ENCODE data around the gene TACR2. TPM values are rescaled to one million over a fixed set of nuclear protein-coding genes. Genes with fewer than 3 reads are reported as not detected.

The TACR2 gene
- total RNA-seq (2012; rRNA removed) = 0.44 TPM in 1 of 2 replicates, not detected in the other

GRCh38 chr10:69416695-69417094 lies at the start of gene TACR2:
TACR2 (minus strand) TSS chr10:69416918; CDS start chr10:69416323, 595 bp downstream.
- Histone ChIP-seq H3K4me1 (ENCODE audit: control insufficient read depth, insufficient read depth, low read length) (peaks cover 2% of the 10 kb centered on the region), H3K4me2 (ENCODE audit: low read length) (no peak within 1 kb of the TSS), H3K9ac (ENCODE audit: low read depth, low read length) (no peak within 1 kb of the TSS), H3K36me3 (ENCODE audit: insufficient read depth, low read length) (no peaks in the 10 kb centered on the region), H3K4me3 (ENCODE audit: low read length) (no peak within 1 kb of the TSS), H3K27me3 (ENCODE audit: control insufficient read depth, insufficient read depth, low read length) (peaks cover 27% of the 10 kb centered on the region), H3K9me3 (replicated peaks; ENCODE audit: low read length) (no peaks in the 10 kb centered on the region)

GRCh38 chr10:69466158-69466490 lies 49.4 kb upstream of the TACR2 start:
- H3K4me3 ChIP-seq (ENCODE audit: low read length) = no peak overlapping the region
- peaks cover 20% of the 10 kb centered on the region for H3K4me1 ChIP-seq (ENCODE audit: control insufficient read depth, insufficient read depth, low read length)
- H3K27me3 ChIP-seq (ENCODE audit: control insufficient read depth, insufficient read depth, low read length) = no peaks in the 10 kb centered on the region
- H3K4me2 ChIP-seq (ENCODE audit: low read length) = no peak overlapping the region
- H3K9ac ChIP-seq (ENCODE audit: low read depth, low read length) = no peak overlapping the region
- no peaks in the 10 kb centered on the region for H3K9me3 ChIP-seq (replicated peaks; ENCODE audit: low read length)
- H3K36me3 ChIP-seq (ENCODE audit: insufficient read depth, low read length) = no peaks in the 10 kb centered on the region

GRCh38 chr10:69465457-69466157 lies 48.9 kb upstream of the TACR2 start:
- H3K9me3 ChIP-seq (replicated peaks; ENCODE audit: low read length) = no peaks in the 10 kb centered on the region
- no peak overlapping the region for H3K9ac ChIP-seq (ENCODE audit: low read depth, low read length)
- H3K36me3 ChIP-seq (ENCODE audit: insufficient read depth, low read length) = no peaks in the 10 kb centered on the region
- no peak overlapping the region for H3K4me3 ChIP-seq (ENCODE audit: low read length)
- H3K27me3 ChIP-seq (ENCODE audit: control insufficient read depth, insufficient read depth, low read length) = no peaks in the 10 kb centered on the region
- peaks cover 20% of the 10 kb centered on the region for H3K4me1 ChIP-seq (ENCODE audit: control insufficient read depth, insufficient read depth, low read length)
- no peak overlapping the region for H3K4me2 ChIP-seq (ENCODE audit: low read length)

- H3K4me1 ChIP-seq (ENCODE audit: control insufficient read depth, insufficient read depth, low read length) = peaks cover 20% of the 10 kb centered on the region
- H3K9me3 ChIP-seq (replicated peaks; ENCODE audit: low read length) = no peaks in the 10 kb centered on the region
- no peak overlapping the region for H3K9ac ChIP-seq (ENCODE audit: low read depth, low read length)
- H3K4me2 ChIP-seq (ENCODE audit: low read length) = no peak overlapping the region
- H3K36me3 ChIP-seq (ENCODE audit: insufficient read depth, low read length) = no peaks in the 10 kb centered on the region
- H3K4me3 ChIP-seq (ENCODE audit: low read length) = no peak overlapping the region
- H3K27me3 ChIP-seq (ENCODE audit: control insufficient read depth, insufficient read depth, low read length) = no peaks in the 10 kb centered on the region
Measured at GRCh38 chr10:69464801-69465401, 48.2 kb upstream of the TACR2 start.

DNA sequence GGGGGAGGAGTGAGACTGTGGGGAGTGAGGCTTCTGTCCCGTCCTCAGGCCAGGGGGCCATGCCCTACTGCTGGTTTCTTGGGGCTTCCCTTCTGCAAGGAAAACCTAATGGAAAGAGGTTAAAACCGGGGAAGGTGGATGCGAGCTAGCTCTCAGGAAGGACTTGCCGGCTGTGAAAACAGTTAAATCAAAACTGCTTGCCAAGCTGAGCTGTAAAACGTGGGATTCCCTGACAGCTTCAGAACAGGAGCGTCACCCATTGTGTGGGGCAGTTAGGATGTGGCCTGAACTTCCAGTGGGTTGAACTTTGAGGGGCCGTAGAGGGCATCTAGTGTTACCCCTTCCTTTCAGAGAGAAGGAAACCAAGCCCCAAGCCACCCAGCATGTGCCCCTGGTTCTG lies 47.7 kb upstream of the TACR2 start:
- Histone ChIP-seq H3K4me3 (ENCODE audit: low read length) (no peak overlapping the region), H3K9me3 (replicated peaks; ENCODE audit: low read length) (no peaks in the 10 kb centered on the region)

DNA sequence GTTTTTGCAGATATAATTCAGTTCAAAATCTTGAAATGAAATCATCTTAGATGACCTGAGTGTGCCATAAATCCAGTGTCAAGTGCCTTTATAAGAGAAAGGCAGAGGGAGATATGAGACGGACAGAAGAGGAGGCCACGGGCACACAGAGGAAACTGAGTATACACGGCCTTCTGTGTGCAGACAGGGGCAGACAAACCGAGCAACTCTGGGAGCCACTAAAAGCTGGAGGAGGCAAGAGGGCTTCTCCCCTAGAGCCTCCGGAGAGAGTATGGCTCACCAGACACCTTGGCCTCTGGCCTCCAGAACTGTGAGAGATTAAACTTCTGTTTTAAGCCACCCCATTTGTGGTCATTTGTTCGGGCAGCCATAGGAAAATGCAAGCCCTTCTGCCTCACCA lies 47.2 kb upstream of the TACR2 start:
- Histone ChIP-seq H3K36me3 (ENCODE audit: insufficient read depth, low read length) (no peaks in the 10 kb centered on the region), H3K4me2 (ENCODE audit: low read length) (no peak overlapping the region), H3K9me3 (replicated peaks; ENCODE audit: low read length) (no peaks in the 10 kb centered on the region), H3K27me3 (ENCODE audit: control insufficient read depth, insufficient read depth, low read length) (no peaks in the 10 kb centered on the region), H3K9ac (ENCODE audit: low read depth, low read length) (no peak overlapping the region), H3K4me1 (ENCODE audit: control insufficient read depth, insufficient read depth, low read length) (peaks cover 20% of the 10 kb centered on the region), H3K4me3 (ENCODE audit: low read length) (no peak overlapping the region)

More for the DNA sequence above, 47.7 kb upstream of the TACR2 start:
- Histone ChIP-seq H3K4me1 (ENCODE audit: control insufficient read depth, insufficient read depth, low read length) (peaks cover 20% of the 10 kb centered on the region), H3K27me3 (ENCODE audit: control insufficient read depth, insufficient read depth, low read length) (no peaks in the 10 kb centered on the region), H3K9ac (ENCODE audit: low read depth, low read length) (no peak overlapping the region), H3K4me2 (ENCODE audit: low read length) (no peak overlapping the region), H3K36me3 (ENCODE audit: insufficient read depth, low read length) (no peaks in the 10 kb centered on the region)

DNA sequence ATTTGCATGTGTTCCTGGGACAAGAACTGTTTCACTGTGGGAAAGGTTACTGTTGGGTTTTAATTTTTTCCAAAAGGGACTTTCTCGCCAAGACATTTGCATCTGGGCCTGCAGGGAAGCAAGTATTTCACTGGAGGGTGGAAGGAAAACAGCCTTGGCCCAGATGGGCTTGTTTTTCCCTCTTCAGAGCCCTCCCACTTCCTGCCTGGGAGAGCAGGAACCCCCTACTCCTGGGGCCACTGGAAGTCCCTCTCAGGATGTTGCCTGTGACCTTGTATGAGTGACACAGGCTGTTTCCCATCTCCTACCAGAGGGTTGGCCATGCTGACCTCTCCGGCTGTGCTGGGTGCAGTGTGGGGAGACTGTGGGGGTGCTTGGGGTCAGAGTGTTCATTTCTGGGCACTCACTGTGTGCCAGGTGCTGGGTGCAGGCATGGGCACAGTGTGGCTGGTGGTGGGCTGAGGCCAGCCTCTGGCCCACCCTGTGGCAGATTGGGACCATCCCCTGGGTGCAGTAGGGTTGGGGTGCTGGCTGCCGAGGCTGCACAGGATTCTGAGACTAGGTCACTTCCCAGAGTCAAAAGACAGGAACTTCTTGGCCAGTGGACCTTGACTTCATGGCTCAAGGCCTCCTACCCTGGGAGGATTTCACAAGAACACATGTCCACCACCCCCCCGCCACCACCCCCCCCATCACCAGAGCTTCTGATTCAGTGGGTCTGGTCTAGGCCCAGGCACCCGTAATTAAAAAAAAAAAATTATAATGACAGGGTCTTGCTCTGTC lies 44.7 kb upstream of the TACR2 start:
- H3K36me3 ChIP-seq (ENCODE audit: insufficient read depth, low read length) = no peaks in the 10 kb centered on the region
- H3K4me3 ChIP-seq (ENCODE audit: low read length) = no peak overlapping the region
- no peaks in the 10 kb centered on the region for H3K27me3 ChIP-seq (ENCODE audit: control insufficient read depth, insufficient read depth, low read length)
- H3K4me2 ChIP-seq (ENCODE audit: low read length) = no peak overlapping the region
- H3K9ac ChIP-seq (ENCODE audit: low read depth, low read length) = no peak overlapping the region
- H3K9me3 ChIP-seq (replicated peaks; ENCODE audit: low read length) = no peaks in the 10 kb centered on the region
- H3K4me1 ChIP-seq (ENCODE audit: control insufficient read depth, insufficient read depth, low read length) = peaks cover 35% of the 10 kb centered on the region

GRCh38 chr10:69460576-69461242 lies 44.0 kb upstream of the TACR2 start:
- no peak overlapping the region for H3K4me2 ChIP-seq (ENCODE audit: low read length)
- H3K27me3 ChIP-seq (ENCODE audit: control insufficient read depth, insufficient read depth, low read length) = no peaks in the 10 kb centered on the region
- no peaks in the 10 kb centered on the region for H3K9me3 ChIP-seq (replicated peaks; ENCODE audit: low read length)
- H3K9ac ChIP-seq (ENCODE audit: low read depth, low read length) = no peak overlapping the region
- H3K4me3 ChIP-seq (ENCODE audit: low read length) = no peak overlapping the region
- H3K4me1 ChIP-seq (ENCODE audit: control insufficient read depth, insufficient read depth, low read length) = peaks cover 31% of the 10 kb centered on the region
- H3K36me3 ChIP-seq (ENCODE audit: insufficient read depth, low read length) = no peaks in the 10 kb centered on the region

DNA sequence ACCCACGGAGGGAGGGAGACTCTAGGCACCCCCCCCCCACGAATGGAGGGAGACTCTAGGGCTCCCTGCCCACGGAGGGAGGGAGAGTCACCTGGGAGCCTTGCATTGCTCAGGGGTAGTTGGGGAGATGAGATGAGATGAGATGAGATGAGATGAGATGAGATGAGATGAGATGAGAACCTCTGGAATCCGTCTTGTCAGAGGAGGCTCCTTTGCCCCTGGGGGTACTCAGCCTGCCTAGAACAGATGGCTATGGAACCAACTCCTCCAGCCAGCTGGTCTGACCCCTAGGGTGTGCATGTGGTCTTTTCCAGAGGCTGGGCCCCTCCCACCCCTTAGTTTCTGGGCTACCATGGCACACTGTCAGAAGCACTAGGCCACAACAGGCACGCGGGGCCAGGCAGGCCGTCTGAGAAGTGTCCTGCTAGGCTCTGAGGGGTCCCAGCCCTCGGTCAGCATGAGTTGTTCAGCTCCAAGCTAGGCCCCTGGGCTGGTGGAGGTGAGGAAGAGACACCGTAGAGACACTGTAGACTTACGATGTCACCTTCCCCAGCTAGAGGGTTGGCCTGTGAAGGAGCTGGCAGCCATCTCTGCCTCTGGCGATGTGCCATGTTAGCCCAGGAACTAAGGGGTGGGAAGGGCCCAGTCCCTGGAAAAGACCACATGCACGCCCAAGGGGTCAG lies 43.3 kb upstream of the TACR2 start:
- Histone ChIP-seq H3K9ac (ENCODE audit: low read depth, low read length) (no peak overlapping the region), H3K27me3 (ENCODE audit: control insufficient read depth, insufficient read depth, low read length) (no peaks in the 10 kb centered on the region), H3K4me2 (ENCODE audit: low read length) (no peak overlapping the region), H3K4me1 (ENCODE audit: control insufficient read depth, insufficient read depth, low read length) (peaks cover 24% of the 10 kb centered on the region), H3K9me3 (replicated peaks; ENCODE audit: low read length) (no peaks in the 10 kb centered on the region), H3K4me3 (ENCODE audit: low read length) (no peak overlapping the region), H3K36me3 (ENCODE audit: insufficient read depth, low read length) (no peaks in the 10 kb centered on the region)

DNA sequence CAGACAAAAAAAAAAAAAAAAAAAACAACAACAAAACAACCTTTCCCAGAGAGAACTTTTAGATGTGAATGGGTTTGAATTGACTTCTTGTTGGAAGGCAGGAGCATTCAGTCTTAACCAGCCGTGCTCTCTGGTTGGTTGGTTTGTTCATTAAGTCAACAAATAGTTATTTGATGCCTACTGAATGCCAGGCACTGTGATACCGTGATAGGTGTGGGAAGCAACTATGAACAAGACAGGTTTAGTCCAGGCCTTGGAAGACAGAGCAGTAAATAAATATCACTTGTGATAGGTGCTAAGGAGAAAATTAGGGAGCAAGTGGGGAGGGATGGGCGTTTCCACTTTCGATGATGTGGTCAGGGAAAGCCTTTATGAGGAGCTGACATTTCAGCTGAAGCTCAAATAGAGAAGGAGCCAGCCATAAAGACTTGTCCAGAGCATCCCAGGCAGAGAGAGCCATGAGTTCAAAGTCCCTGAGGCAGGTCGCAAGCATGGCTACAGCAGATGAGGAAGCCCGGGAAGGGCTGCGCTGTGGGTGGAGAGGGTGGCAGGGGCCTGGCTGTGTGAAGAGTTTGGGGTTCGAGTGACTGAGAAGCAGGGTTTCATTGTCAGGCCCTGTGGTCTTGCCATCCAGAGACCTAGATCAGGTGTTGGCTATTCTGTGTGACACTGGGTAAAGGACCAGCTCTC lies 42.5 kb upstream of the TACR2 start:
- H3K9ac ChIP-seq (ENCODE audit: low read depth, low read length) = no peak overlapping the region
- peaks cover 16% of the 10 kb centered on the region for H3K4me1 ChIP-seq (ENCODE audit: control insufficient read depth, insufficient read depth, low read length)
- no peak overlapping the region for H3K4me3 ChIP-seq (ENCODE audit: low read length)
- H3K9me3 ChIP-seq (replicated peaks; ENCODE audit: low read length) = no peaks in the 10 kb centered on the region
- no peak overlapping the region for H3K4me2 ChIP-seq (ENCODE audit: low read length)
- H3K36me3 ChIP-seq (ENCODE audit: insufficient read depth, low read length) = no peaks in the 10 kb centered on the region
- no peaks in the 10 kb centered on the region for H3K27me3 ChIP-seq (ENCODE audit: control insufficient read depth, insufficient read depth, low read length)

Measured in skeletal muscle satellite cell (primary cell).